ENCODE measurements around the gene ZNF280D.

DNA sequence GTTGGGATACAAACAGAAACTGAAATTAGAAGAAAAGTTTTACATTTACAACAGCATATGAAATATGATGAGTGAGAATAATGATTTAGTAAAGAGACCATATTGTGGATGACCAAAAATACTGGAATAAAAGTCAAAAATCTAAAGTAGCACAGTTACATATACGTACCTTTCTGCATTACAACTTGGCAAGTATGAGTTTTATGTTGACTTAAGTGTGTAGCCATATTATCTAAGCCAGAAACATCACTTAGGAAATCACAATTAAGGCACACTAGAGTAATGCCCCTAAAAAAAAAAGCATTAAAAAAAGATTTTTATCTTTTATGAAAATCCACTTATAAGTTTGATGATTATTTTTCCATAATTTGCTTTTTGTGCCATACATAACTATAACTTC is 79.1 kb downstream of the ZNF280D start:
- TF ChIP-seq, protein P1, sequence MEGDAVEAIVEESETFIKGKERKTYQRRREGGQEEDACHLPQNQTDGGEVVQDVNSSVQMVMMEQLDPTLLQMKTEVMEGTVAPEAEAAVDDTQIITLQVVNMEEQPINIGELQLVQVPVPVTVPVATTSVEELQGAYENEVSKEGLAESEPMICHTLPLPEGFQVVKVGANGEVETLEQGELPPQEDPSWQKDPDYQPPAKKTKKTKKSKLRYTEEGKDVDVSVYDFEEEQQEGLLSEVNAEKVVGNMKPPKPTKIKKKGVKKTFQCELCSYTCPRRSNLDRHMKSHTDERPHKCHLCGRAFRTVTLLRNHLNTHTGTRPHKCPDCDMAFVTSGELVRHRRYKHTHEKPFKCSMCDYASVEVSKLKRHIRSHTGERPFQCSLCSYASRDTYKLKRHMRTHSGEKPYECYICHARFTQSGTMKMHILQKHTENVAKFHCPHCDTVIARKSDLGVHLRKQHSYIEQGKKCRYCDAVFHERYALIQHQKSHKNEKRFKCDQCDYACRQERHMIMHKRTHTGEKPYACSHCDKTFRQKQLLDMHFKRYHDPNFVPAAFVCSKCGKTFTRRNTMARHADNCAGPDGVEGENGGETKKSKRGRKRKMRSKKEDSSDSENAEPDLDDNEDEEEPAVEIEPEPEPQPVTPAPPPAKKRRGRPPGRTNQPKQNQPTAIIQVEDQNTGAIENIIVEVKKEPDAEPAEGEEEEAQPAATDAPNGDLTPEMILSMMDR (IDR thresholded peaks at IDR 0.05; ENCODE audit: low read length), result no peak
- no peak for TF ChIP-seq EZH2 (IDR thresholded peaks at IDR 0.05; ENCODE audit: borderline replicate concordance, low read length)

All from OCI-LY1 (cell line).